Caco-2 (cell line): ENCODE measurements around the gene SOX1. TPM values are rescaled to one million over a fixed set of nuclear protein-coding genes. Genes with fewer than 3 reads are reported as not detected.
A peak's percentile ranks its signal among the peaks of the same experiment; 100 is the strongest.

Source experiments
- BruUV-seq: library from RNA; stranded (reverse); fragments of 400-500 nt; replicated peaks from 2 replicates; lab custom pipeline; 2021; lab: Mats Ljungman, UMichigan
- CTCF ChIA-PET: fragments of 300-600 bp; sonication (Branson Sonifier 250); formaldehyde crosslinking; loops from one replicate; lab custom pipeline; 2022; ENCODE audit warnings: antibody characterized with exemption; lab: Charles Lee
- POLR2A ChIA-PET: fragments of 300-600 bp; sonication (Branson Sonifier 250); formaldehyde crosslinking; loops from one replicate; lab custom pipeline; 2022; ENCODE audit warnings: antibody characterized with exemption; lab: Charles Lee
- DNase-seq, 2 experiments: peaks; one replicate each; pipeline versions ENCODE4 v3.0.0 to v3.0.0-alpha.2; 2020 to 2022
- H3K27me3 ChIP-seq: replicated peaks from 2 replicates; pipeline ENCODE4 v1.6.0; 2011; ENCODE audit warnings: low read length; ENCODE audit not compliant: control insufficient read depth, insufficient read depth
- H3K36me3 ChIP-seq: 2 replicates; pipeline ENCODE4 v1.5.1; 2011; ENCODE audit warnings: low read length; ENCODE audit not compliant: control insufficient read depth, insufficient read depth
- H3K4me1 ChIP-seq: fragments of 250-450 bp; sonication (Bioruptor Pico); 2 replicates; pipeline ENCODE4 v1.5.1; 2020; ENCODE audit warnings: mild to moderate bottlenecking
- H3K4me3 ChIP-seq: 2 replicates; pipeline ENCODE4 v1.5.1; 2011; ENCODE audit warnings: low read depth, mild to moderate bottlenecking, control low read depth, low read length
- H3K9me3 ChIP-seq: fragments of 250-450 bp; sonication (Bioruptor Pico); 2 replicates; pipeline ENCODE4 v1.5.1; 2020; ENCODE audit warnings: mild to moderate bottlenecking, moderate library complexity
- H3K27ac Mint-ChIP-seq: one replicate; pipeline ENCODE4 v1.8.0; 2022; ENCODE audit warnings: mixed read lengths; ENCODE audit not compliant: unreplicated experiment
- H3K27me3 Mint-ChIP-seq: one replicate; pipeline ENCODE4 v1.8.0; 2022; ENCODE audit warnings: mixed read lengths; ENCODE audit not compliant: insufficient read depth, unreplicated experiment
- H3K36me3 Mint-ChIP-seq: one replicate; pipeline ENCODE4 v1.8.0; 2022; ENCODE audit warnings: mild to moderate bottlenecking, mixed read lengths; ENCODE audit not compliant: insufficient read depth, unreplicated experiment
- H3K4me1 Mint-ChIP-seq: one replicate; pipeline ENCODE4 v1.8.0; 2022; ENCODE audit warnings: low read depth, mixed read lengths; ENCODE audit not compliant: unreplicated experiment
- H3K4me3 Mint-ChIP-seq: one replicate; pipeline ENCODE4 v1.8.0; 2022; ENCODE audit warnings: mild to moderate bottlenecking, moderate library complexity, mixed read lengths; ENCODE audit not compliant: unreplicated experiment
- H3K9me3 Mint-ChIP-seq: one replicate; pipeline ENCODE4 v1.8.0; 2022; ENCODE audit warnings: mixed read lengths; ENCODE audit not compliant: unreplicated experiment
- CTCF ChIP-seq, 2 experiments: fragments of 200-600 bp in 1 of 2; IDR thresholded peaks; 1 replicate in 1 of 2; 2 replicates in 1 of 2; pipeline versions ENCODE4 v1.5.1 to v1.8.0; 2011 to 2022; ENCODE audit warnings: antibody characterized with exemption in 1 of 2, control low read depth in 1 of 2, inconsistent platforms in 1 of 2, low read depth in 1 of 2, low read length in 1 of 2, mild to moderate bottlenecking in 1 of 2, moderate library complexity in 1 of 2; ENCODE audit not compliant: insufficient read depth in 1 of 2, severe bottlenecking in 1 of 2, unreplicated experiment in 1 of 2
- intact Hi-C: fragments of 100-400 bp; cut with micrococcal nuclease; formaldehyde crosslinking; loops from one replicate; pipeline ENCODE4 v1.10.0; 2022; ENCODE audit not compliant: unreplicated experiment
- total RNA-seq: library from RNA; stranded (reverse); gene quantifications from 2 replicates; pipeline ENCODE4 v1.2.3, GENCODE V29; 2022

The SOX1 gene
- total RNA-seq, 1 experiment from 2014 or later: 1.7 TPM

GRCh38 chr13:112065867-112066623 is 904 bp upstream of the SOX1 start:
- H3K4me1 ChIP-seq: 0 out of 2 replicates have a peak, but pooled peaks cover 3% of the 10 kb centered on the region
- H3K4me3 ChIP-seq: peak overlapping the region; percentile 47
- H3K4me1 Mint-ChIP-seq: no peaks in the 10 kb centered on the region
- H3K4me3 Mint-ChIP-seq: peak overlapping the region; percentile 74
- H3K36me3 Mint-ChIP-seq: no peaks in the 10 kb centered on the region
- no peaks in the 10 kb centered on the region for H3K9me3 ChIP-seq
- no peaks in the 10 kb centered on the region; the same call in 1 of the 2 replicates for H3K27me3 ChIP-seq
- H3K27ac Mint-ChIP-seq: no peak overlapping the region
- CTCF ChIA-PET: no interaction called here
- TF ChIP-seq CTCF (IDR thresholded peaks at IDR 0.05; ENCODE audit: insufficient read depth in 1 of 2, low read depth in 1 of 2, low read length in 1 of 2, severe bottlenecking in 1 of 2, unreplicated experiment in 1 of 2): peak; percentile 28 to 29
- intact Hi-C loops: no loop called here
- no peaks in the 10 kb centered on the region for H3K9me3 Mint-ChIP-seq
- no peaks in the 10 kb centered on the region for H3K36me3 ChIP-seq
- BruUV-seq: no TSS peak
- H3K27me3 Mint-ChIP-seq: peaks cover 23% of the 10 kb centered on the region
- POLR2A ChIA-PET: no interaction called here
- DNase-seq: no peak

GRCh38 chr13:112066624-112067004 is 335 bp upstream of the SOX1 start:
- no peaks in the 10 kb centered on the region for H3K36me3 Mint-ChIP-seq
- no peaks in the 10 kb centered on the region for H3K9me3 Mint-ChIP-seq
- no TSS peak for BruUV-seq
- ChIA-PET POLR2A (interaction anchor here (0.6 kb wide), 1 partner anchor 51 kb away, joined by 4 read pairs; no protein-coding TSS in a partner anchor), CTCF (no interaction called here)
- peak overlapping the region; percentile 47 for H3K4me3 ChIP-seq
- H3K4me1 Mint-ChIP-seq: no peaks in the 10 kb centered on the region
- TF ChIP-seq CTCF (IDR thresholded peaks at IDR 0.05; ENCODE audit: insufficient read depth in 1 of 2, low read depth in 1 of 2, low read length in 1 of 2, severe bottlenecking in 1 of 2, unreplicated experiment in 1 of 2): no peak
- H3K27ac Mint-ChIP-seq: no peak overlapping the region
- H3K4me3 Mint-ChIP-seq: peak overlapping the region; percentile 74
- H3K27me3 Mint-ChIP-seq: peaks cover 23% of the 10 kb centered on the region
- H3K9me3 ChIP-seq: no peaks in the 10 kb centered on the region
- no peaks in the 10 kb centered on the region; the same call in 1 of the 2 replicates for H3K27me3 ChIP-seq
- H3K36me3 ChIP-seq: no peaks in the 10 kb centered on the region
- intact Hi-C loops: no loop called here
- H3K4me1 ChIP-seq: 0 out of 2 replicates have a peak, but pooled peaks cover 3% of the 10 kb centered on the region
- peak; percentile 91 to 94 for DNase-seq

- CTCF ChIA-PET: no interaction called here
- Histone ChIP-seq H3K36me3 (no peaks in the 10 kb centered on the region), H3K4me1 (0 out of 2 replicates have a peak, but pooled peaks cover 3% of the 10 kb centered on the region), H3K27me3 (no peaks in the 10 kb centered on the region; the same call in 1 of the 2 replicates), H3K9me3 (no peaks in the 10 kb centered on the region), H3K4me3 (no peak overlapping the region)
- no peaks in the 10 kb centered on the region for H3K4me1 Mint-ChIP-seq
- H3K27me3 Mint-ChIP-seq: peaks cover 19% of the 10 kb centered on the region
- BruUV-seq: no TSS peak
- no peak for TF ChIP-seq CTCF (IDR thresholded peaks at IDR 0.05; ENCODE audit: insufficient read depth in 1 of 2, low read depth in 1 of 2, low read length in 1 of 2, severe bottlenecking in 1 of 2, unreplicated experiment in 1 of 2)
- H3K36me3 Mint-ChIP-seq: no peaks in the 10 kb centered on the region
- peak overlapping the region; percentile 74 for H3K4me3 Mint-ChIP-seq
- H3K9me3 Mint-ChIP-seq: no peaks in the 10 kb centered on the region
- POLR2A ChIA-PET: no interaction called here
- DNase-seq: no peak
- H3K27ac Mint-ChIP-seq: no peak overlapping the region
- intact Hi-C loops: no loop called here
Observed at GRCh38 chr13:112067871-112068539, 1.1 kb downstream of the SOX1 start.
